Left renal pelvis (tissue), 4 donors: Measurements from ENCODE around the gene PLCB1. TPM values are rescaled to one million over a fixed set of nuclear protein-coding genes. Genes with fewer than 3 reads are reported as not detected.

Experiments
- DNase-seq, 4 donors: peaks; one replicate each; pipeline ENCODE4 v3.0.0-alpha.2; 2013; ENCODE audit warnings: low read depth in 4 of 4, low spot score in 3 of 4
- polyA plus RNA-seq, 4 donors: library from polyadenylated mRNA; unstranded; fragments of 120-200 nt; gene quantifications; one replicate each; pipeline ENCODE4 v1.2.1, GENCODE V29; 2013; ENCODE audit not compliant: insufficient read length in 4 of 4

PLCB1 gene
- polyA plus RNA-seq, 4 donors = 23.0 to 66.7 (median 42.2) TPM

DNA sequence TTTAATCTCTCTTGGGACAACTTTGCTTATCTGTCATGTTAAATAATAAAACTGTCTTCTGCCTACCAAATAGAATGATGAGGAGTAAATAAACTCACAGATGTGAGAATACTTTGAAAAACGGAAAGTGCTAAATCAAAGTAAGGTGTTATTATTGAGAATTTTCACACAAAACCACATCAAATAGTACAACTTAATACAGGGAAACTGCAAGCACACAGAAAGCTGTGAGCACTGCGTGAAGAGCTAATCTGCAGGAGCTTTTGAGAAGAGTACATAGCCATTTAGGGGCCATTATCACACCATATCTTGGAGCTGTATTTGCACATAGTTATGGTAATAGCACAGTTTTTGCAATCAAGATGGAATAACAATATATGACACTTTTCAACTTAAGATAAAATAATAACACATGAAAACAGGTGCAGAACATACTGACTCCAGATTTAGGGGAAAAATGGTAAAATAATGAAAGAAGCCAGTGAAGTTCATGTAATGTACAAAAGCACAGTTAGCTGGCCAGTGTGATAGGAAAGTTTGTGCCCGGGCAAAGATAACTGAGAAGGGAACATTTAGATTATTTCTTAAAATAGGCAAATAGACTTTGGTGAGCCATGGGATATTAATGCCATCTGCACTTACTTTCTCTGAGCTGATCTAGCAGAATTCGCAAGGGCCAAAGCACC is 538.3 kb downstream of the PLCB1 start:
- DNase-seq = no peak

- DNase-seq = no peak
Observed at GRCh38 chr20:8670893-8671215, 538.8 kb downstream of the PLCB1 start.

GRCh38 chr20:8671370-8671961 is 539.4 kb downstream of the PLCB1 start:
- DNase-seq = no peak

- DNase-seq = no peak
Observed at GRCh38 chr20:8673116-8673515, 541.0 kb downstream of the PLCB1 start.

DNA sequence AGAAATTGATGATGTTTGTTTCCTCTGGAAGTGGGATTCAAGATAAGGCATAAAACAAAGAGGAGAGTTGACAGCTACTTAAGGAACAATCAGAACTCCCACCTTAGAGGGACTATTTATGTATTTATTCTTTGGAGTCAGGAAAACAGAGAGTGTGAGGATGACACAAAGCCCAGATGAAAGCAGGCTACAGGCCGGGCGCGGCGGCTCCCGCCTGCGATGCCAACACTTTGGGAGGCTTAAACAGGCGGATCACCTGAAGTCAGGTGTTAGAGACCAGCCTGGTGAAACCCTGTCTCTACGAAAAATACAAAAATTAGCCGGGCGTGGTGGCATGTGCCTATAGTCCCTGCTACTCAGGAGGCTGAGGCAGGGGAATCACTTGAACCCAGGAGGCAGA is 543.8 kb downstream of the PLCB1 start:
- no peak for DNase-seq

DNA sequence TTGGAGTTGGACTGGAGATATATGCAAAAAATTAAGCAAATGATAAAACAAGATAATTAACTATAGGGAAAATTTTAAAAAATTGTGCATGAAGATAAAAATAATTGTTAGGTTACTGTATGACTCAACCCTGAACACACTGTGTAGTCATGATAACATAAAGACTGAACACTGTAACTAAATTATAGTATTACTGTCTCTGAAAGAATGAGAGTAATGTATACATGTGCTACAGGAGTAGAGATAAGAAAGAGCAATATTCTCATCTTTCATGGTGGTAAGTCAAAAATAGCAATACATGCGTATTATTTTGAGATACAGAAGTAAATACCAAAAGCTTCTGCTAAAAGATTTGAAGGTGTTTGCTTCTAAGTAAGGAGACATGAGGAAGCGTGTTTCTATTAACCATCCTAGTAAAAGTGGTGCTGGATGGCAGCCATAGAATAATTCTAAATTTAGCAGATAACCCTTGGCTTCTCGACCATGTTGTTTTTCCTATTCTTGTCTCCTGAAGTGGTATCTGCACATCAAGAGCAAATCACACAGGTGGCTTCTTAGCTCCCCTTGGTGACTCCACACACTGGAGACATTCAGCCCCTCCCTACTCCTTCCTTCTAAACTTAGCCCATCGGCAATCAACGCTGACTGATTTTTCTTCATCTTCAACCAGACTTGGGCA is 546.2 kb downstream of the PLCB1 start:
- no peak for DNase-seq

- DNase-seq = no peak
Observed at GRCh38 chr20:8689337-8689736, 557.3 kb downstream of the PLCB1 start.

DNA sequence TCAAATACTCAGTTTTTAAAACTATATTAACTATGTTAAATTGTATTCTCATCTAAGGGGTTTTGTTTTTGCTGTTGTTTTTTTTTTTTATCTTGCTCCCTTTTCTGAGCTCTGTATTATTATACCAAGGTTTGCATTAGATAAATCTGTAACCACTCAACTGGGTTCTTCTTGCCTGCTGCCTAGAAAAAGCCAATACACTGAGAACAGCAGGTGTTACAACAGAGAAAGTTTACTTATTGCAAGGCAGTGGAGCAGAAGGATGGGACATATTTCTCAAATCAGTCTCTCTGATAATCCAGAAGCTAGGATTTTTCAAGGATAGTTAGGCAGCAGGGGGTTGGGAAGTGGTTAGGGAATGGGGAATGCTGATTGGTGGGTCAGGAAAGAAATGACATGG is 558.0 kb downstream of the PLCB1 start:
- no peak for DNase-seq

DNA sequence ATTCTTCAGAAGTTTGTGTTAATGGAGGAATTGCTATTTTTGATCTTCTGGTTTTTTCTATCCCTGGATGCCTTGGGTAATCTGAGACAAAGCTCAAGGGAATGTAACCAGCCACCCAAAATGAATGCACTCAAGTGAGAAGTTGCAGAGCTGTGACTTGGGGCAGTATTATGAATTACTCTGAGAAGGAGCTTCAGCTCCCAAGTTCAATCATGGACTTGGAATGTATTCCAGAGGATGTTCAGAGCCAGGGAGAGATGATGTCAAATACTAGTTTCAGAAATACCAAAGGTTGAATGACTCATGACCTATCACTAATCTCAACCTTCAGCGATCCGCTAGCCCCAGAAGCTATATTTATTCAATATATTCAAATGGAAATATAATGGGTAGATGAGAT is 561.6 kb downstream of the PLCB1 start:
- DNase-seq = no peak

- DNase-seq = no peak
Observed at GRCh38 chr20:8700756-8701155, 568.7 kb downstream of the PLCB1 start.

DNA sequence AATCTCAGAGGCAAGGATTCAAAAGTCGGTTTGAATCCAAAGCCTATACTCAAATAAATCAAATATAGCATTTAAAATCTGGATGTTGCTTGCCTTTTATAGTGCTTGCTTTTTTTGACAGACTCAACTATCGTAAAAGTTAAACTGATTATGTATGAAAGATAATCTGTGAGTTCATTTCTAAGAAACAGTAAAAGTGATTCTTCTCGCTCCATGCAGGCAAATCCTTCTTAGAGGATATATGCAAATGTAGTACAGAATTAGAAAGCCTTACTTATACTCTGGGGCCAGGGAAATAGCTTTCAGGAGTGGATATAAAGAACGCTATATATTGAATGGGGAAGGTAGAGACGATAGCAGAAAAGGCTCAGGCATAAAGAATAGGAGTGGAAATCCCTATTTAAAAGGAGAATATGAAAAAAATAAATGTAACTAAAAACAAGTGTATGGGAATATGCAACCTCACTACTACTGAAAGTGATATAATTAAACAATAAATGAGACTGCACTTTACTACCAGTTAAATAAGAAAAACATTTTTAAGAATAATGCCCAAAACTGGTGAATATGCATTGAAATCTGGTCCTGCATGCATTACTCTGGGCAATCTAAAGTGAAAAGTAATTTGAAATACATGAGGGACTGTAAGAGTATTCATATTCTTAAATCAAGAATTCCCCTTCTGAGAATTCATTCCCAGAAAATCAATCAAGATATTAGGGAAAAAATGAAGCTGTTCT is 575.1 kb downstream of the PLCB1 start:
- no peak for DNase-seq

DNA sequence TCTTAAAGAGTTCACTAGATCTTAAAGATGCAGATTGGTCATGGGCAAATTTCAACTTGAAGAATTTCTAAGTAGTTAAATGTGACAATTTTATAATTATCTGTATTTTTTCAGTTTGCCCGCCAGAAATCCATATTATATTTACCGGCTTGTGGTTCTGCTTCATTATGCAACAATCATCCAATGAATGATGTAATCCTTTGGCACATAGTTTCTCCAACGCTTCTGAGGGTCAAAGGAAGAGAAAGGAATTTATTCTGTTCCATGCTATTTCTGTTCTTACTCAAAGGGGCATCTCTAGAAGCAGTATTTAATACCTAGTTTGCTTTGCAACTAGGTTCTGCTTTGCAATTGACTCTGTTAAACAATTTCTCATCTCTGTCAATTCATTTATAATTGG is 577.6 kb downstream of the PLCB1 start:
- DNase-seq = no peak

DNA sequence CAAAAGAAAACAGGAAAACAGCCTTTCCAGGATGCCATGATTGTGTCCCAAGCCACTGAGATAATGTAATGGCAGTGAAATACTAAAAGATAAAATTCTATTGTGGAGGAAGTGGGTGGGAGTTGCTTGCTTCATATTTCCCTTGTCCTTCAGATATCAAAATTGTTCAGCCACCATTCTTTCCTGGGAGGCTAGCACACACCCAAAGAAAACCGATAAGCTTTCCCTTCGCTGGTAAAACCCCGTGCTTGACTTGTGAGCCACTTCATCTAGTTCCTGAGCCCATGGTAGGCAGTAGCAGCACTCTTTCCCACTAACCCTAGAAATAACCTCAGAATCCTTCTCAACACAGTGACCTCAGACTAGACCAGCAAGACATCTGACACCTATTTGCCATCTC is 579.4 kb downstream of the PLCB1 start:
- DNase-seq = no peak

GRCh38 chr20:8714206-8714605 is 582.1 kb downstream of the PLCB1 start:
- no peak for DNase-seq

GRCh38 chr20:8718279-8718678 is 586.2 kb downstream of the PLCB1 start:
- DNase-seq = no peak

DNA sequence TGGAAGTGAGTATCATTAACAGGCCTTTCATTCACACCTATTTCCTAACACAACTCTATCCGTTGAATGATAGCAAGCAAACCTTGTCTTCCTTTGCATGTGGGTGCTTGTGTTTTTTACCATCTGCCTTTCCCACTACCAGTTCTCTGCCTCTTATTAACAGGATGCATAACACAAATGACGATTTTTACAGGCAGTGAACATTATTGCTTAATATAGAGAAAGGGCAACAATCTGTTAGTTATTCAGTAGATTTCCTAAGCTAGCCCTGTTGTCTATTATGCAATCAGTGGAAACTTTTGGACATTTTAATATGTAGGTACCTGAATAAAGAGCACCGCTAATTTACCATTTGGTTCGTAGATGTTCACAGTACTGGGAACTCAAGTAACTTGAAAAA is 588.0 kb downstream of the PLCB1 start:
- DNase-seq = no peak

- DNase-seq = peak in 3 of 4 donors; percentile 39 to 54 (median 48)
Observed at GRCh38 chr20:8721098-8721497, 589.0 kb downstream of the PLCB1 start.

DNA sequence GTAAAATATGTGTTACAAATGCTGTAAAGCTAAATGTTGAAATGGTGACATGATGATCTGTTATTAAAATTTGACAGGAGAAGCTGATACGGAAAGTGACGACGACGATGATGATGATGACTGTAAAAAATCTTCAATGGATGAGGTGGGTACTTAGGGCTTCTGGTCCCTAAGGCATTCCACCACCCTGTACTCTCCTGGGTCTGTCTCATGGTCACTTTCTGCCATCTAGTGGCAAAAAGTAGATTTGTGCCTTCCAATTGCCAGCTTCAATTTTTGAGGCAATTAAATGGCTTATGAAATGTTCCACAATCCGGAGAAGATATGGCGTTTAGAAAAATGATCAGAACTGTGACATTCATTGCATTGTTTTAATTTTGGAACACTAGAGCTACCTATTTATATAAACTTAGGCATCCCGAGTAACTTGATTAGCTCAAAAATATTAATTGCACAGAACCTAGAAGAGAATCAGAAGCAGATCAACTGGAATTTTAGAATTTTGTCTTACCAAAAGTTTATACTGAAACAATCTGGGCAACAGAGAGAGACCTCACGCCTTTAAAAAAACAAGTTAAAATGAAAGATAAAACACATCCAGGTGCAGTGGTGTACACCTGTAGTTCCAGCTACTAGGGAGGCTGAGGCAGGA is 590.3 kb downstream of the PLCB1 start:
- peak in 3 of 4 donors; percentile 35 to 53 (median 47) for DNase-seq

DNA sequence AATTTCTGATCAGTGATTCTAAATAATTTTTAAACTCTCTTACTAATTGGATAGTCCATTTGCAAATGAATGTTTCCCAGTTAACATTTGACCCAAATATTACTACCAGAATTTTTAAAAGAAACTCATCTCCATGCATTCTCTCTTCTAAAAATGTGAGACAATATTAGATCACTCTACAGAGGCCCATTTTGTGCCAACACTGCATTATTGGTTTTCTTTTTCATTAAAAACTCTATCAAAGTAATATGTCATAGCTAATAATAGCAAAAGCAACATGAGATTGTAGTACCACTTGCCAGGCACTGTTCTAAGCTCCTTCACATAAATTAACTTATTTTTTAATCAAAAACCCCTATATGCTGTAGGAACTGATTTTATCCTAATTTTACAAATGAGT is 591.2 kb downstream of the PLCB1 start:
- no peak for DNase-seq

DNA sequence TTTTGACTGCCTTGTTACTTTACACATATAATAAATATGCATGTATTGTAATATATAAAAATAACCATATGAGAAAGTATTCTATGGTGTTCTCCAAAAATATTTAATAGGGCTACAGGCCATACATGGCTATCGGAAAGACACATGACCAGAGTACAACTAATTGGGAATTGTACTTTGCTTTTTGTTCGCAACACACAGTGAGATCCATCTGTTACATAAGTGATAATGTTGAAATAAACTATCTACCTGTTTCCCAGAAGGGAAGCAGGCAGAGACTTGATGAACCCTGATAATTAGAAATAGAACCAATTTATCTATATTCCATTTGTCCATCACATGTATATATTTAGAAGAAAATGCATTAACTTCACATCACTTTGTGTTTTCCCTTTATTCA is 592.8 kb downstream of the PLCB1 start:
- DNase-seq = no peak

DNA sequence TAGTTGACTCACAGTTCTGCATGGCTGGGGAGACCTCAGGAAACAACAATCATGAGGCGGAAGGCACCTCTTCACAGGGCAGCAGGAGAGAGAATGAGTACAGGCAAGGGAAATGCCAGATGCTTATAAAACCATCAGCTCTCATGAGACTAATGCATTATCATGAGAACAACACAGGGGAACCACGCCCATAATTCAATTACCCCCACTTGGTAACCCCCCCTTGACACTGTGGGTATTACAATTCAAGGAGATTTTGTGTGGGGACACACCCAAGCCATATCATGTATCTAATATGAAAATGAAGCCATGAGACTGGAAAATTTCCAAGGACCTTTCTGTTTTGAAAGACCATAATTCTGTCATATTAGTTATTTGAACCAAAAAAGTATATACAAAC is 594.4 kb downstream of the PLCB1 start:
- DNase-seq = no peak
